ENCODE results near the gene GALNT18. TPM values are rescaled to one million over a fixed set of nuclear protein-coding genes. Genes with fewer than 3 reads are reported as not detected.

The GALNT18 gene
- total RNA-seq, 6 experiments from 2014 or later, result 3.7 to 11.4 (median 7.8) TPM

DNA sequence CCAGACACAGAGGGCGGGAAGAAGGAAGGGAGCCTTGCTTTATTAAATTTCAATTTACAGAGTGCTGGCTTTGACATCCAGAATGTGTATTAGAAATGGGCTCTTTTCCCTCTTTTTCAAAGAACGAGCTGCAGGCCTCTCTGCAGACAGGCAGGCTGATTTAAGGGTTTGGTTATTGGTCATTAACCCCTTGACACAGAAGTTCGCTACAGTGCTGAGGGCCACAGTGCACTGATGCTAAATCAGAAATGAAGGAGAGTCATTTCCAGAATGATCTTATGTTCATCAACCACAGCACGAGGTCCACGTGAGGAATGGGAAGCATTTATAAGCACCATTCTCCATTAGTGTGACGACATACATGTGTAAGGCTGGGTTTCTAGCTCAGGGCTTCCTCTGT is 320.6 kb downstream of the GALNT18 start:
- DNase-seq (no peak), ATAC-seq (no peak)
- 87% methylated on average over 4 of the region's 6 CpGs for WGBS (ENCODE audit: insufficient coverage, low coverage, low lambda C conversion rate, missing lambda C conversion rate)
- Histone ChIP-seq H3K27me3 (no peaks in the 10 kb centered on the region), H3K9me3 (no peaks in the 10 kb centered on the region), H3K27ac (no peak overlapping the region), H3K4me1 (no peaks in the 10 kb centered on the region), H3K4me3 (no peak overlapping the region), H3K36me3 (no peaks in the 10 kb centered on the region)
- intact Hi-C loops (cut with DNase I), result no loop called here
- TF ChIP-seq, protein P1, sequence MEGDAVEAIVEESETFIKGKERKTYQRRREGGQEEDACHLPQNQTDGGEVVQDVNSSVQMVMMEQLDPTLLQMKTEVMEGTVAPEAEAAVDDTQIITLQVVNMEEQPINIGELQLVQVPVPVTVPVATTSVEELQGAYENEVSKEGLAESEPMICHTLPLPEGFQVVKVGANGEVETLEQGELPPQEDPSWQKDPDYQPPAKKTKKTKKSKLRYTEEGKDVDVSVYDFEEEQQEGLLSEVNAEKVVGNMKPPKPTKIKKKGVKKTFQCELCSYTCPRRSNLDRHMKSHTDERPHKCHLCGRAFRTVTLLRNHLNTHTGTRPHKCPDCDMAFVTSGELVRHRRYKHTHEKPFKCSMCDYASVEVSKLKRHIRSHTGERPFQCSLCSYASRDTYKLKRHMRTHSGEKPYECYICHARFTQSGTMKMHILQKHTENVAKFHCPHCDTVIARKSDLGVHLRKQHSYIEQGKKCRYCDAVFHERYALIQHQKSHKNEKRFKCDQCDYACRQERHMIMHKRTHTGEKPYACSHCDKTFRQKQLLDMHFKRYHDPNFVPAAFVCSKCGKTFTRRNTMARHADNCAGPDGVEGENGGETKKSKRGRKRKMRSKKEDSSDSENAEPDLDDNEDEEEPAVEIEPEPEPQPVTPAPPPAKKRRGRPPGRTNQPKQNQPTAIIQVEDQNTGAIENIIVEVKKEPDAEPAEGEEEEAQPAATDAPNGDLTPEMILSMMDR (IDR thresholded peaks at IDR 0.05), result no peak
- no peak for TF ChIP-seq POLR2A (IDR thresholded peaks at IDR 0.05)

DNA sequence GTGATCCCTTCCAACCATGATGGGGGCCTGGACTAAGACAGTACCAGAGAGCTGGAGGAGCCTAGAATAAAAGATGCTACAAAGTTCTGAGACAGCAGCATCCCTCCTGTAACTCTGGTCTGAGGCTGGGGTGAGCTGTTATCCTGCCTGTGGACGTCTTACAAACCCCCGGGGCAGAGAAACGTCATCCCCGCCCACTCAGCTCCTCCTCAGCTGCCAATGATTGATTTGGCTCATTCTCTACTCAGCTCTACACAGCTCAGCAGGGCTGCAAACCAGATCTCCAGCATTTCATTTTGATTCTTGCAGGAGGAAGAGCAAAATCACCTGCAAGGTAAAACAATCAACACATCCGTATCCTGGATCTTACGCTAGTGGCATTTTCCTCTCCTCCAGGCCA is 324.2 kb downstream of the GALNT18 start:
- WGBS (ENCODE audit: insufficient coverage, low coverage, low lambda C conversion rate, missing lambda C conversion rate), result 71% methylated on average over 1 of the region's 6 CpGs
- TF ChIP-seq POLR2A (IDR thresholded peaks at IDR 0.05), result no peak
- TF ChIP-seq, protein P1 (IDR thresholded peaks at IDR 0.05), result no peak
- intact Hi-C loops (cut with DNase I), result no loop called here

GRCh38 chr11:11296434-11296833 is 325.4 kb downstream of the GALNT18 start:
- whole genome bisulfite sequencing (ENCODE audit: insufficient coverage, low coverage, low lambda C conversion rate, missing lambda C conversion rate), result 100% methylated on average over 2 of the region's 3 CpGs
- Histone ChIP-seq H3K27ac (no peak overlapping the region), H3K27me3 (no peaks in the 10 kb centered on the region), H3K4me3 (no peak overlapping the region), H3K4me1 (peaks cover 0 to 8% (median 3%) of the 10 kb centered on the region in 4 donors), H3K36me3 (no peaks in the 10 kb centered on the region), H3K9me3 (no peaks in the 10 kb centered on the region)
- intact Hi-C loops (cut with DNase I), result no loop called here
- ATAC-seq (no peak), DNase-seq (no peak)
- TF ChIP-seq POLR2A (IDR thresholded peaks at IDR 0.05), result no peak
- TF ChIP-seq, protein P1 (IDR thresholded peaks at IDR 0.05), result no peak

More for the DNA sequence above, 324.2 kb downstream of the GALNT18 start:
- Histone ChIP-seq H3K4me1 (no peaks in the 10 kb centered on the region), H3K4me3 (no peak overlapping the region), H3K36me3 (no peaks in the 10 kb centered on the region), H3K27ac (no peak overlapping the region), H3K27me3 (no peaks in the 10 kb centered on the region), H3K9me3 (no peaks in the 10 kb centered on the region)
- DNase-seq (no peak), ATAC-seq (no peak)

DNA sequence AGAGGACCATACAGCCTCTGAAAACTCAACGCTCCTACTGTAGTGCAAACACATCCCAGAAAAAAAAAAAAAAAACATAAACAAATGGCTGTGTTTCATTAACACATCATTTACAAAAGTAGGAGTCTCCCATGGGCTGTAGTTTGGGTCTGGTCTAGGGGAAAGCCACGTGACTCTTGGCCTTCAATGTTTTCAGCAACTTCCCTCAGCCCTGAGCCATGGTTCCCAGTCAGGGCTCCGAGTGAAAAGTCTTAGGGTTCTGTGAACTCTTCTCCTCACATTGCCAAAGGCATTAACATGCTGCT is 327.3 kb downstream of the GALNT18 start:
- 89% methylated on average over 2 of the region's 3 CpGs for WGBS (ENCODE audit: insufficient coverage, low coverage, low lambda C conversion rate, missing lambda C conversion rate)
- TF ChIP-seq, protein P1 (IDR thresholded peaks at IDR 0.05), result no peak
- no peak for TF ChIP-seq POLR2A (IDR thresholded peaks at IDR 0.05)
- no peak for DNase-seq
- Histone ChIP-seq H3K4me1 (peaks cover 0 to 14% (median 3%) of the 10 kb centered on the region in 4 donors), H3K36me3 (no peaks in the 10 kb centered on the region), H3K9me3 (no peaks in the 10 kb centered on the region), H3K4me3 (no peak overlapping the region), H3K27me3 (no peaks in the 10 kb centered on the region), H3K27ac (no peak overlapping the region)
- intact Hi-C loops (cut with DNase I), result no loop called here
- no peak for ATAC-seq

Data from right lobe of liver (tissue), 6 donors.